WTC11 (cell line): ENCODE measurements around the gene FSTL3. TPM values are rescaled to one million over a fixed set of nuclear protein-coding genes. Genes with fewer than 3 reads are reported as not detected.

ENCODE experiments used
- ATAC-seq: fragments of 200-7000 bp; cut with Tn5 transposase; 2 replicates; pipeline ENCODE4 v1.10.0; 2021; ENCODE audit warnings: mild to moderate bottlenecking, moderate library complexity
- CTCF ChIA-PET: fragments of 300-600 bp; sonication (Branson Sonifier 250); formaldehyde crosslinking; loops from one replicate; lab custom pipeline; 2021; ENCODE audit warnings: antibody characterized with exemption; lab: Charles Lee
- POLR2A ChIA-PET: fragments of 350-600 bp; sonication (Branson Sonifier 250); formaldehyde crosslinking; loops from one replicate; lab custom pipeline; 2021; ENCODE audit warnings: antibody characterized with exemption; lab: Charles Lee
- DNase-seq: peaks from one replicate; pipeline ENCODE4 v3.0.0; 2021; ENCODE audit warnings: low spot score
- H3K27ac Mint-ChIP-seq: 2 replicates; pipeline ENCODE4 v1.8.0; 2021; ENCODE audit warnings: mixed read lengths
- H3K27me3 Mint-ChIP-seq: 2 replicates; pipeline ENCODE4 v1.8.0; 2021; ENCODE audit warnings: low read depth, mild to moderate bottlenecking, moderate library complexity, mixed read lengths
- H3K36me3 Mint-ChIP-seq: 2 replicates; pipeline ENCODE4 v1.8.0; 2021; ENCODE audit warnings: mixed read lengths
- H3K4me1 Mint-ChIP-seq: 2 replicates; pipeline ENCODE4 v1.8.0; 2022; ENCODE audit warnings: mixed read lengths
- H3K4me3 Mint-ChIP-seq: 2 replicates; pipeline ENCODE4 v1.8.0; 2021; ENCODE audit warnings: mild to moderate bottlenecking, moderate library complexity, mixed read lengths
- H3K9me3 Mint-ChIP-seq: 2 replicates; pipeline ENCODE4 v1.8.0; 2021; ENCODE audit warnings: mixed read lengths
- ATF1 ChIP-seq: sonication (generic); formaldehyde crosslinking; IDR thresholded peaks from 2 replicates; pipeline ENCODE4 v1.8.1; 2023; ENCODE audit warnings: mild to moderate bottlenecking, moderate library complexity, missing genetic modification reagents
- CREB1 ChIP-seq: sonication (generic); formaldehyde crosslinking; IDR thresholded peaks from 2 replicates; pipeline ENCODE4 v1.8.0; 2023; ENCODE audit warnings: mild to moderate bottlenecking, missing genetic modification reagents
- ETV6 ChIP-seq: sonication (generic); formaldehyde crosslinking; IDR thresholded peaks from 2 replicates; pipeline ENCODE4 v1.8.1; 2022; ENCODE audit warnings: mild to moderate bottlenecking, missing genetic modification reagents
- FOXP1 ChIP-seq: sonication (generic); formaldehyde crosslinking; IDR thresholded peaks from 2 replicates; pipeline ENCODE4 v1.8.0; 2022; ENCODE audit warnings: missing genetic modification reagents, mild to moderate bottlenecking, moderate library complexity, borderline replicate concordance
- MYBL2 ChIP-seq: sonication (generic); formaldehyde crosslinking; IDR thresholded peaks from 2 replicates; pipeline ENCODE4 v1.8.1; 2023; ENCODE audit warnings: mild to moderate bottlenecking, moderate library complexity, missing genetic modification reagents
- NR1H2 ChIP-seq: sonication (generic); formaldehyde crosslinking; IDR thresholded peaks from 2 replicates; pipeline ENCODE4 v1.9.0; 2021; ENCODE audit warnings: mild to moderate bottlenecking, moderate library complexity, missing genetic modification reagents
- NR2C2 ChIP-seq: sonication (generic); formaldehyde crosslinking; IDR thresholded peaks from 2 replicates; pipeline ENCODE4 v1.8.0; 2022; ENCODE audit warnings: mild to moderate bottlenecking, missing genetic modification reagents
- SMAD4 ChIP-seq: sonication (generic); formaldehyde crosslinking; IDR thresholded peaks from 2 replicates; pipeline ENCODE4 v1.8.0; 2022; ENCODE audit warnings: mild to moderate bottlenecking, missing genetic modification reagents
- TEAD4 ChIP-seq: sonication (generic); formaldehyde crosslinking; IDR thresholded peaks from 2 replicates; pipeline ENCODE4 v1.8.0; 2022; ENCODE audit warnings: mild to moderate bottlenecking, missing genetic modification reagents
- TP53 ChIP-seq: sonication (generic); formaldehyde crosslinking; IDR thresholded peaks from 2 replicates; pipeline ENCODE4 v1.8.1; 2023; ENCODE audit warnings: mild to moderate bottlenecking, missing genetic modification reagents
- ZNF263 ChIP-seq: sonication (generic); formaldehyde crosslinking; IDR thresholded peaks from 2 replicates; pipeline ENCODE4 v1.8.1; 2022; ENCODE audit warnings: low read depth, mild to moderate bottlenecking, moderate library complexity, missing genetic modification reagents
- ZNF416 ChIP-seq: fragments of 250-450 bp; sonication (Bioruptor Pico); IDR thresholded peaks from 2 replicates; pipeline ENCODE4 v1.9.0; 2021; ENCODE audit warnings: mild to moderate bottlenecking, inconsistent platforms
- ZNF423 ChIP-seq: fragments of 250-450 bp; sonication (Bioruptor Pico); IDR thresholded peaks from 2 replicates; pipeline ENCODE4 v2.1.2; 2022; ENCODE audit warnings: mild to moderate bottlenecking, moderate library complexity
- ZNF671 ChIP-seq: fragments of 250-450 bp; sonication (Bioruptor Pico); IDR thresholded peaks from 2 replicates; pipeline ENCODE4 v1.8.0; 2021; ENCODE audit warnings: mild to moderate bottlenecking
- total RNA-seq: library from RNA; stranded (reverse); gene quantifications from 3 replicates; pipeline ENCODE4 v1.2.3, GENCODE V29; 2021
- TF ChIP-seq, protein P1 (sequence below): sonication (generic); formaldehyde crosslinking; IDR thresholded peaks from 2 replicates; pipeline ENCODE4 v1.8.0; 2022; ENCODE audit warnings: missing genetic modification reagents
- TF ChIP-seq, protein P2 (sequence below): sonication (generic); formaldehyde crosslinking; IDR thresholded peaks from 2 replicates; pipeline ENCODE4 v1.8.1; 2022; ENCODE audit warnings: low read depth, mild to moderate bottlenecking, moderate library complexity, missing genetic modification reagents, borderline replicate concordance
- TF ChIP-seq, protein P3 (sequence below): sonication (generic); formaldehyde crosslinking; IDR thresholded peaks from 2 replicates; pipeline ENCODE4 v1.8.0; 2022; ENCODE audit warnings: mild to moderate bottlenecking, missing genetic modification reagents
- TF ChIP-seq, protein P4 (sequence below): sonication (generic); formaldehyde crosslinking; IDR thresholded peaks from 2 replicates; pipeline ENCODE4 v1.8.0; 2023; ENCODE audit warnings: missing genetic modification reagents
- TF ChIP-seq, protein P5 (sequence below): fragments of 250-450 bp; sonication (Bioruptor Pico); IDR thresholded peaks from 2 replicates; pipeline ENCODE4 v1.9.0; 2021; ENCODE audit warnings: moderate library complexity, mild to moderate bottlenecking, inconsistent platforms, borderline replicate concordance
- TF ChIP-seq, protein P6 (sequence below): fragments of 250-450 bp; sonication (Bioruptor Pico); IDR thresholded peaks from 2 replicates; pipeline ENCODE4 v1.8.0; 2021; ENCODE audit warnings: mild to moderate bottlenecking

Gene FSTL3
- total RNA-seq, 1 experiment from 2014 or later = 8.7 TPM

DNA sequence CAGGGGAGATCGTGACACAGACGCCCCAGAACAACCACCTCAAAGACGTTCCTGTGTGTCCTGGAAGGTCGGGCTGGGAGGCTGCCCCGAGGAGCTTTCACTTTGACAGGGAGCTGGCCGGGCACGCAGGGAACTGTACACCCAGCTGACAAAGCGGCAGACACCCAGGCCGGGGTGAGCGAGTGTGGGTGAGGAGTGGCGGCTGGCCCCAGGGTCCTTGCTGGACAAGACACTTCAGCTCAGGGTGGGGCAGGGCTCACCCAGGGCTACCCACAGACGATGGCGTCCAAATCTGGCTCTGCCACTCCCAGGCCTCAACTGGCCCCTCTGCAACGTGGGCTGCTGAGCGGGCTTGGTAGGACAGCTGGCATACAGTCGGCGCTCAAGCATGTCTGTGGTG is 34.5 kb upstream of the FSTL3 start:
- Mint-ChIP-seq H3K4me3 (no peak overlapping the region), H3K27ac (no peak overlapping the region), H3K9me3 (peaks cover 4% of the 10 kb centered on the region; the same call in 1 of the 2 replicates), H3K4me1 (peaks cover 4% of the 10 kb centered on the region), H3K36me3 (no peaks in the 10 kb centered on the region; the same call in 1 of the 2 replicates), H3K27me3 (peaks cover 26% of the 10 kb centered on the region)
- DNase-seq (no peak), ATAC-seq (no peak)
- TF ChIP-seq NR1H2 (CRISPR knock-in tag) = no peak
- ChIA-PET CTCF (interaction anchor here (0.8 kb wide), 1 partner anchor 135 kb away, joined by 3 read pairs; no protein-coding TSS in a partner anchor), POLR2A (no interaction called here)

DNA sequence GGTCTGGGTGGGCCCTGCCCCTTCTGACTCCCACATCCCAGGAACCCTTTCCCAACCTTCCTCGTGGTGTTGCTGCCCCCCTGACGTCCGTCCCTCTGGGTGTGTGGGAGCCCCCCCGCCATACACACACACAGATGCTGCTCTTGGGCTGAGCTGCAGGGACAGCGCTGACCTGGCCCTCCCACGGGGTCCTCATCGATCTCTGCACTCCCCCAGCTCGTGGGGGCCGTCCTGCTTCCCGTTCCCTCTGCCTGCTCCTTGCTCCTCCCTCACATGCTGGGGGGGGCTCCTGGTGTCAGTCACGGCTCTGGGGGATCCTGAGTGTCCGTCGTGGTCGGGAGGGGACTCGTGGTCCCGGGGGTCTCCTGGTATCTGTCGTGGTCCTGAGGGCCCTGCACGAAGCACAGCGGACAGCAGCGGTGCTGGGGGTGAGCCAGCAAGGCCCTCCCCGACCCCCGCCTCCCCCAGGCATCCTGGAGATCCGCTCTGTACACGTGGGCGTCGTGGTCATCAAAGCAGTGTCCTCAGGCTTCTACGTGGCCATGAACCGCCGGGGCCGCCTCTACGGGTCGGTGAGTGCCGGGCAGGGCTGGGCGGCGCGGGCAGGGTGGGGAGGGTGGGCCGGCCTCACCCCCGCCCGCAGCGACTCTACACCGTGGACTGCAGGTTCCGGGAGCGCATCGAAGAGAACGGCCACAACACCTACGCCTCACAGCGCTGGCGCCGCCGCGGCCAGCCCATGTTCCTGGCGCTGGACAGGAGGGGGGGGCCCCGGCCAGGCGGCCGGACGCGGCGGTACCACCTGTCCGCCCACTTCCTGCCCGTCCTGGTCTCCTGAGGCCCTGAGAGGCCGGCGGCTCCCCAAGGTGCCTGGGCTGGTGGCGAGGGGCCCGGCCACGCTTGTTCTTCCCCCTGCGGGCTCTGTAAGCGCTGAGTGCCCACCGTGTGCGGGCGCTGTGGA is 33.1 kb upstream of the FSTL3 start:
- no peak overlapping the region for H3K4me3 Mint-ChIP-seq
- ChIA-PET POLR2A (no interaction called here), CTCF (interaction anchor here (1.0 kb wide), 1 partner anchor 314 kb away, joined by 3 read pairs; no protein-coding TSS in a partner anchor)
- H3K4me1 Mint-ChIP-seq = peaks cover 4% of the 10 kb centered on the region
- no peaks in the 10 kb centered on the region; the same call in 1 of the 2 replicates for H3K36me3 Mint-ChIP-seq
- no peak overlapping the region for H3K27ac Mint-ChIP-seq
- peaks cover 15% of the 10 kb centered on the region for H3K27me3 Mint-ChIP-seq
- H3K9me3 Mint-ChIP-seq = no peaks in the 10 kb centered on the region
- no peak for DNase-seq
- no peak for ATAC-seq
- no peak for TF ChIP-seq FOXP1 (CRISPR knock-in tag)
- TF ChIP-seq TP53 (CRISPR knock-in tag) = no peak
- no peak for TF ChIP-seq ATF1 (CRISPR knock-in tag)

DNA sequence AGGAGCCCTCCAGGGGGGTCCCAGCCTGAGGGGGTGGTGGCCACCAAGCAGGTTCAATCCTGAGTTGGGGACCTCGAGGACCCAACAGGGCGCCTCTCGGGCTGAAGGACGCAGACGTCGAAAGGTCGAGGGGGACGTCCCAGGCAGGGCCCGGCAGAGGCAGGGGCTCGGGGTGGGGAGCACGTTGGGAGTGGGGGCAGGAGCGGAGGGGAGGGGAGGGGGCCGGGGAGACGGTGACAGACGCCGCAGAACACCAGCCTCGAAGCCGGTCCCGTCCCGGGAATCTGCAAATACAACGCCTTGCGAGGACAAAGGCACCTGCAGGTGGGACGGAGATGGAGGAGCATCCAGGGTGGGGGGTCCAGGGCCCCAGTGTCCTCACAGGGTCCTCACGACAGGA is 32.5 kb upstream of the FSTL3 start:
- H3K4me1 Mint-ChIP-seq = peaks cover 4% of the 10 kb centered on the region
- TF ChIP-seq ZNF416 (CRISPR knock-in tag) = no peak
- TF ChIP-seq ZNF671 (CRISPR knock-in tag) = no peak
- TF ChIP-seq, protein P1, sequence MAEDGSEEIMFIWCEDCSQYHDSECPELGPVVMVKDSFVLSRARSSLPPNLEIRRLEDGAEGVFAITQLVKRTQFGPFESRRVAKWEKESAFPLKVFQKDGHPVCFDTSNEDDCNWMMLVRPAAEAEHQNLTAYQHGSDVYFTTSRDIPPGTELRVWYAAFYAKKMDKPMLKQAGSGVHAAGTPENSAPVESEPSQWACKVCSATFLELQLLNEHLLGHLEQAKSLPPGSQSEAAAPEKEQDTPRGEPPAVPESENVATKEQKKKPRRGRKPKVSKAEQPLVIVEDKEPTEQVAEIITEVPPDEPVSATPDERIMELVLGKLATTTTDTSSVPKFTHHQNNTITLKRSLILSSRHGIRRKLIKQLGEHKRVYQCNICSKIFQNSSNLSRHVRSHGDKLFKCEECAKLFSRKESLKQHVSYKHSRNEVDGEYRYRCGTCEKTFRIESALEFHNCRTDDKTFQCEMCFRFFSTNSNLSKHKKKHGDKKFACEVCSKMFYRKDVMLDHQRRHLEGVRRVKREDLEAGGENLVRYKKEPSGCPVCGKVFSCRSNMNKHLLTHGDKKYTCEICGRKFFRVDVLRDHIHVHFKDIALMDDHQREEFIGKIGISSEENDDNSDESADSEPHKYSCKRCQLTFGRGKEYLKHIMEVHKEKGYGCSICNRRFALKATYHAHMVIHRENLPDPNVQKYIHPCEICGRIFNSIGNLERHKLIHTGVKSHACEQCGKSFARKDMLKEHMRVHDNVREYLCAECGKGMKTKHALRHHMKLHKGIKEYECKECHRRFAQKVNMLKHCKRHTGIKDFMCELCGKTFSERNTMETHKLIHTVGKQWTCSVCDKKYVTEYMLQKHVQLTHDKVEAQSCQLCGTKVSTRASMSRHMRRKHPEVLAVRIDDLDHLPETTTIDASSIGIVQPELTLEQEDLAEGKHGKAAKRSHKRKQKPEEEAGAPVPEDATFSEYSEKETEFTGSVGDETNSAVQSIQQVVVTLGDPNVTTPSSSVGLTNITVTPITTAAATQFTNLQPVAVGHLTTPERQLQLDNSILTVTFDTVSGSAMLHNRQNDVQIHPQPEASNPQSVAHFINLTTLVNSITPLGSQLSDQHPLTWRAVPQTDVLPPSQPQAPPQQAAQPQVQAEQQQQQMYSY = no peak
- TF ChIP-seq, protein P2, sequence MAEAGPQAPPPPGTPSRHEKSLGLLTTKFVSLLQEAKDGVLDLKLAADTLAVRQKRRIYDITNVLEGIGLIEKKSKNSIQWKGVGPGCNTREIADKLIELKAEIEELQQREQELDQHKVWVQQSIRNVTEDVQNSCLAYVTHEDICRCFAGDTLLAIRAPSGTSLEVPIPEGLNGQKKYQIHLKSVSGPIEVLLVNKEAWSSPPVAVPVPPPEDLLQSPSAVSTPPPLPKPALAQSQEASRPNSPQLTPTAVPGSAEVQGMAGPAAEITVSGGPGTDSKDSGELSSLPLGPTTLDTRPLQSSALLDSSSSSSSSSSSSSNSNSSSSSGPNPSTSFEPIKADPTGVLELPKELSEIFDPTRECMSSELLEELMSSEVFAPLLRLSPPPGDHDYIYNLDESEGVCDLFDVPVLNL (CRISPR knock-in tag) = no peak
- TF ChIP-seq ZNF263 (CRISPR knock-in tag) = no peak
- no peak for TF ChIP-seq NR2C2 (CRISPR knock-in tag)
- TF ChIP-seq, protein P3, sequence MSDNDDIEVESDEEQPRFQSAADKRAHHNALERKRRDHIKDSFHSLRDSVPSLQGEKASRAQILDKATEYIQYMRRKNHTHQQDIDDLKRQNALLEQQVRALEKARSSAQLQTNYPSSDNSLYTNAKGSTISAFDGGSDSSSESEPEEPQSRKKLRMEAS (CRISPR knock-in tag) = no peak
- TF ChIP-seq, protein P4, sequence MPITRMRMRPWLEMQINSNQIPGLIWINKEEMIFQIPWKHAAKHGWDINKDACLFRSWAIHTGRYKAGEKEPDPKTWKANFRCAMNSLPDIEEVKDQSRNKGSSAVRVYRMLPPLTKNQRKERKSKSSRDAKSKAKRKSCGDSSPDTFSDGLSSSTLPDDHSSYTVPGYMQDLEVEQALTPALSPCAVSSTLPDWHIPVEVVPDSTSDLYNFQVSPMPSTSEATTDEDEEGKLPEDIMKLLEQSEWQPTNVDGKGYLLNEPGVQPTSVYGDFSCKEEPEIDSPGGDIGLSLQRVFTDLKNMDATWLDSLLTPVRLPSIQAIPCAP = no peak
- TF ChIP-seq ATF1 (CRISPR knock-in tag) = no peak
- no peak for TF ChIP-seq ZNF423
- TF ChIP-seq, protein P5, sequence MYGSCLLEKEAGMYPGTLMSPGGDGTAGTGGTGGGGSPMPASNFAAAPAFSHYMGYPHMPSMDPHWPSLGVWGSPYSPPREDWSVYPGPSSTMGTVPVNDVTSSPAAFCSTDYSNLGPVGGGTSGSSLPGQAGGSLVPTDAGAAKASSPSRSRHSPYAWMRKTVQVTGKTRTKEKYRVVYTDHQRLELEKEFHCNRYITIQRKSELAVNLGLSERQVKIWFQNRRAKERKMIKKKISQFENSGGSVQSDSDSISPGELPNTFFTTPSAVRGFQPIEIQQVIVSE (CRISPR knock-in tag) = no peak
- TF ChIP-seq TEAD4 (CRISPR knock-in tag) = no peak
- TF ChIP-seq, protein P6, sequence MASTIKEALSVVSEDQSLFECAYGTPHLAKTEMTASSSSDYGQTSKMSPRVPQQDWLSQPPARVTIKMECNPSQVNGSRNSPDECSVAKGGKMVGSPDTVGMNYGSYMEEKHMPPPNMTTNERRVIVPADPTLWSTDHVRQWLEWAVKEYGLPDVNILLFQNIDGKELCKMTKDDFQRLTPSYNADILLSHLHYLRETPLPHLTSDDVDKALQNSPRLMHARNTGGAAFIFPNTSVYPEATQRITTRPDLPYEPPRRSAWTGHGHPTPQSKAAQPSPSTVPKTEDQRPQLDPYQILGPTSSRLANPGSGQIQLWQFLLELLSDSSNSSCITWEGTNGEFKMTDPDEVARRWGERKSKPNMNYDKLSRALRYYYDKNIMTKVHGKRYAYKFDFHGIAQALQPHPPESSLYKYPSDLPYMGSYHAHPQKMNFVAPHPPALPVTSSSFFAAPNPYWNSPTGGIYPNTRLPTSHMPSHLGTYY (CRISPR knock-in tag) = no peak
- no peak for TF ChIP-seq TP53 (CRISPR knock-in tag)
- TF ChIP-seq MYBL2 = no peak
- no peak for TF ChIP-seq ETV6 (CRISPR knock-in tag)
- TF ChIP-seq FOXP1 (CRISPR knock-in tag) = no peak
- TF ChIP-seq SMAD4 = no peak
- no peak for TF ChIP-seq CREB1
- H3K36me3 Mint-ChIP-seq = no peaks in the 10 kb centered on the region; the same call in 1 of the 2 replicates
- ChIA-PET POLR2A (no interaction called here), CTCF (interaction anchor here (1.0 kb wide), 1 partner anchor 313 kb away, joined by 3 read pairs; no protein-coding TSS in a partner anchor)
- H3K27me3 Mint-ChIP-seq = peaks cover 8% of the 10 kb centered on the region
- H3K27ac Mint-ChIP-seq = no peak overlapping the region
- no peaks in the 10 kb centered on the region for H3K9me3 Mint-ChIP-seq
- DNase-seq (no peak), ATAC-seq (no peak)
- H3K4me3 Mint-ChIP-seq = no peak overlapping the region
